ENCODE results near the gene PIM1.
"Not testable (repeated sequence)": the region's sequence is repeated elsewhere in the genome, so short reads cannot be mapped to it uniquely, and the experiment has no call there.

The PIM1 gene

DNA sequence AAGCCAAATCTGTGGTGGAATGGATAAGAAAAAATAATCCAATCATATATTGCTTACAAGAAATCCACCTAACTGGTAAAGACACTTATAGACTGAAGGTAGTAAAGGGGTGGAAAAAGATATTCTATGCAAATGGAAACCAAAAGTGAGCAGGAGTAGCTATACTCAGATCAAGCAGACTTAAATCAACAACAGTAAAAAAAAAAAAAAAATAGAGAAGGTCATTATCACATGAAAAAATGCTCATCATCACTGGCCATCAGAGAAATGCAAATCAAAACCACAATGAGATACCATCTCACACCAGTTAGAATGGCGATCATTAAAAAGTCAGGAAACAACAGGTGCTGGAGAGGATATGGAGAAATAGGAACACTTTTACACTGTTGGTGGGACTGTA is 24.9 kb downstream of the PIM1 start:
- DNase-seq, result not testable (repeated sequence)

GRCh38 chr6:37196451-37196850 is 26.5 kb downstream of the PIM1 start:
- not testable (repeated sequence) for DNase-seq

- no peak for DNase-seq
These were observed 30.1 kb downstream of the PIM1 start for GRCh38 chr6:37200085-37200484.

GRCh38 chr6:37201726-37202125 is 31.8 kb downstream of the PIM1 start:
- DNase-seq, result no peak

GRCh38 chr6:37202788-37203491 is 33.0 kb downstream of the PIM1 start:
- no peak for DNase-seq

DNA sequence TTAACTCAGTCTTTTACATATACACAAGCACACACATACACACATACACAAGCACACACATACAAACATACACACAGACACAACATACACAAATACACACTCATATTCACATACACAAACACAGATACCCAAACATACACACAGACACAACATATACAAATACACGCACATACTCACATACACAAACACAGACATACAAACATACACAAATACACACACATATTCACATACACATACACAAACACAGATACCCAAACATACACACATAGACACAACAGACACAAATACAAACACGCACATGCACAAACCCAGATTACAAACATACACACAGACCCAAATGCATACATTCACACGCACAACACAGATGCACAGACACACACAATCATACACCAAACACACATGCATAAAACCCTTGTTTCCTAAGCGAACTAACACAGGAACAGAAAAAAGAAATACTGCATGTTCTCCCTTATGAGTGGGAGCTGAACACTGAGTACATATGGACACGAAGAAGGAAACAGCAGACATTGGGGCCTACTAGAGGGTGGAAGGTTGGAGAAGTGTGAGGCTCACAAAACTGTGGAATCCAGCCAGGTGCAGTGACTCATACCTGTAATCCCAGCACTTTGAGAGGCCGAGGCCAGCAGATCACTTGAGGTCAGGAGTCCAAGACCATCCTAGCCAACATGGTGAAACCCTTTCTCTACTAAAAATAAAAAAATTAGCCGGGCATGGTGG is 34.2 kb downstream of the PIM1 start:
- DNase-seq, result no peak

GRCh38 chr6:37205175-37205996 is 35.4 kb downstream of the PIM1 start:
- DNase-seq, result no peak

DNA sequence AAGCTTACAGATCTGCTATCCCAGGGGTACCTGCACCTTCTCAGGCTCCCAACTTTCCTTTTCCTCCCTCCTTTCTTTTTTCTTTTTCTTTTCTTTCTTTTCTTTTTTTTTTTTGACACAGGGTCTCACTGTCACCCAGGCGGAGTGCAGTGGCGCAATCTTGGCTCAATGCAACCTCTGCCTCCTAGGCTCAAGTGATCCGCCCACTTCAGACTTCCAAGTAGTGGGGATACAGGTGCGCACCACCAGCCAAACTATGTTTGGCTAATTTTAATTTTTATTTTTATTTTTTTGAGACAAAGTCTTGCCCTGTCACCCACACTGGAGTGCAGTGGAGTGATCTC is 36.0 kb downstream of the PIM1 start:
- DNase-seq, result no peak

GRCh38 chr6:37206622-37207021 is 36.7 kb downstream of the PIM1 start:
- DNase-seq, result no peak

GRCh38 chr6:37207903-37208456 is 38.0 kb downstream of the PIM1 start:
- peak; percentile 87 for DNase-seq

- no peak for DNase-seq
These were observed 38.8 kb downstream of the PIM1 start for GRCh38 chr6:37208793-37209192.

- DNase-seq, result no peak
These were observed 39.7 kb downstream of the PIM1 start for GRCh38 chr6:37209461-37210205.

DNA sequence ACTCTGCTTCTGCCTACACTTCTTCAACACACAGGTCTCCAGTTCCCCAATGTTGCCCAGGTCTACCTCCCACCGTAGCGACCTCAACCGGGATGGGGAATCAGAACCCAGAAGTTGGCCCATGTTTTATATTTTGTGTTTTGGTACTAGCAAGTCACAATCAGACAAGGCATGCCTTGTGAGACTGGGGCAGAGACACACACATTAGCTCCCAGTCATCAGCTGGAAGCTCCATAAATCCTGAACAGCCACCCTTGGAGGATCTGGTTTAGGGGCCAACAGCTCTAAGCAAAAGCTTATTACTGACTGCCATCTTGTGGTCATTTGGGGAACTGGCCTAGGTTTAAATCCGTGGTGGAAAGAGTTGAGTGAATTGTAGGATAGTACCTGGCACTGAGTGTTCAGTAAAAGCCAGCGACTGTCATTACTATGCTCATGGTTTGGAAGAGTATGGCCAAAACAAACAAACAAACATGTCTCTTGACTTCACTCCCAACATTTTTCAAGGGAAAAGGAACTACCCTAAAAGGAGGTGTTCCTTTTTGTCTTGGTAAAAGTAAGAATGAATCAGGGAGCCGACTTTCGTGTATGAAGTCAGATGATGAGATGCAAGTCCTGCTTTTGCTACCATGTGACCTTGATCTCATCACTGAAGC is 40.5 kb downstream of the PIM1 start:
- peak; percentile 75 for DNase-seq

GRCh38 chr6:37212268-37212667 is 42.3 kb downstream of the PIM1 start:
- DNase-seq, result no peak

DNA sequence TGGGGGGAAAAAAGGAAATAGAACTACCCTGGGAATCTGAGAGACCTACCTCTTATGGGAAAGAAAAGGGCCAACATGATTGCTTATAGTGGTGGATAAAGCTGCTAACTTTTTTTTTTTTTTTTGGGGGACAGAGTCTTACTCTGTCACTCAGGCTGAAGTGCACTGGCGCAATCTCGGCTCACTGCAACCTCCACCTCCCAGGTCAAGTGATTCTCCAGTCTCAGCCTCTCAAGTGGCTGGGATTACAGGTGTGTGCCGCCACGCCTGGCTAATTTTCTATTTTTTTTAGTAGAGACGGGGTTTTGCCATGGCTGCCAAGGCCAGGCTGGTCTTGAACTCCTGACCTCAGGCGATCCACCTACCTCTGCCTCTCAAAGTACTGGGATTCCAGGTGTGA is 48.1 kb downstream of the PIM1 start:
- DNase-seq, result no peak

DNA sequence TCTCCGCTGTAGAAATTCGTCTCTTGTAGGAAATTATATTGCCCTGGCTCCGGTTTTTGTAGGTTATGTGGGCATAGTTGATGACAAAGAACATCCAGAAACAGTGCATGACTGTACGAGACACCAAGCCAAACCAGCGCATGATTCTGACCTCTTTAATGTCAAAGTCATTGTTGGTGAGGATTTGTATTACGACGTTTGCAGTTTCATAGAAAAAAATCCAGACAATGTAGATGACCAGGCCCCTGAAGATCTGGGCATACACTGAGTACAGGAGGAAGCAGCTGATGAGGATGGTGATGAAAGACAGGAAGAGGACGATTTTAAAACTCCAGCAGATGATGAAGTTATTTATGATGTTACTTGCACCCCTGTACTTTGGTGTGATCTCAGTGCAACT is 48.6 kb downstream of the PIM1 start:
- no peak for DNase-seq

DNA sequence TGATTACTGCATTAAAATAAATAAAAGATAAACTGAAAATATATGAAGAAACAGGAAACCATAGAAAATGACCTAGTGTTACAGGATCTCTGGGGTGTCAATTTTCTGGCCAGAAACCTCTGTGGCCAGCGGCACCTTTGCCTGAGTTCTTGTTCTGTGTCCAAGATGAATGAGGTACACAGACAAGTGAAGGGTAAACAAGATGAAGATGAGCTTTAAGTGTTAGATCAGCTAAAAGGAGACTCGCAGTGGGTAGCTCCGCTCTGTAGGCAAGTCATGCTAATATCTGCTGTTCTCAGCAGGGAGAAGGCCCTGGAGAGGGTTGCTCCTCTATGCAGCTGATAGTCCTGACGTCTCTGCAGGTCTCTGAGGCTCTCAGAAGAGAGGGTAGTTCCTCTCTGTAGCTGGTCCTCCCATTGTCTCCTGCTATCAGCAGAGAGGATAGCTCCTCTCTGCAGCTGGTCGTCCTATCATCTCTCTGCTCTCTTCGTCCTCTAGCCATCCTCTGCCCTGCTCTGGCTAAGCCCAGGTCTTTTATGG is 51.7 kb downstream of the PIM1 start:
- DNase-seq, result no peak

DNA sequence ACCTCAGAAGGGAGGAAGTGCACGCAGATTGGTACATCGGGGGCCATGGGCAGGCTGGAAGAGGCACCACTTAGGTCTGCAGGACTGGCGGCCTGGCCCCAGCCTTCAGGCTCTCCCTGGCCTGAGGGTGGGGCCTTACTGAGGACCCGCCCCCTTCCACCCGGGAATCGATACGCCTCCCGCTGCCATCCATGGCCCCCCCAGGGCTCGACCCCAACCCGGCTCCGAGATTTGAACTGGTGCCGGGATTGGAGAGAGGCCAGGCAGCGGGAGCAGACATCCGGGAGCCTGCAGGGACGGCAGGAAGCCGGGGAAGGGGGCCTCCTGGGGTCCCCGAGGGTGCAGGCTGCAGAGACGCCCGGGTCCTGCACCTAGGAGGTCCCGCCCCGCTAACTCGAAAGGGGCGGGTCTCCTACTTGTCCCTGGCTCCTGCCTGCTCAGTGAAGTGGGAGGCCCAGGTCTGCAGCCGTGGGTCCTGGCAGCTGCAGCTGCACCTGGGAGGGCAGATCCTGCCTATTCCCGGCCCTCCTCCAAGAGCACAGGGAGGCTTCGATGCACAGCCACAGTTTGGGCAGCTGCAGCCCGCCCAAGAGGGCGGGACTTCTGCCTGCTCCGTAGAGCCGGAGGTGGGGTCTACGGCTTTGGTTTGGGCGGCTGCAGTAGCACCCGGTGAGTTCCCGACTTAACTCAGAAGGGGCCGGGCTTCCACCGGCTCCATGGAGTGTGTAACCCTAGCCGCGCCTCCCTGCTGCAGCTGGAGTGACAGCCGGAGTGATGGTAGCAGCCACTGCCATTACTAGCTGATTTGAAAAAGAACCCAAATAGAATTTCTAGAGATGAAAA is 52.4 kb downstream of the PIM1 start:
- DNase-seq, result peak; percentile 57

DNA sequence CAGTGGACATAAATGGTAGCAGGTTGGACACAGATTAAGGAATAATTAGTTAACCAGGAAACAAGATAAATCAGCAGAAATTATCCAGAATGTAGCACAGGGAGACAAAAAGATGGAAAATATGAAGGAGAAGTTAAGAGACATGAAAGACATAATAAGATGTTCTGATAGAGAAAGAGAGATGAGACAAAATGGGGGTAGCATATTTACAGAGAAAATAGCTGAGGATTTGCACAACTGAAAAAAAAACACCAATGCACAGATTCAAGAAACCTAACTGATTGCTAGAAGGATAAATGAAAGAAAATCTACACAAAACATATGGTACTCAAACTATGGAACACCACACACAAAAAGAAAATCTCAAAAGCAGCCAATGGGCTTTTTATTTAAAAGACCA is 53.0 kb downstream of the PIM1 start:
- DNase-seq, result no peak
